ENCODE results near the gene BAZ2B. TPM values are rescaled to one million over a fixed set of nuclear protein-coding genes. Genes with fewer than 3 reads are reported as not detected.
"Not testable (repeated sequence)": the region's sequence is repeated elsewhere in the genome, so short reads cannot be mapped to it uniquely, and the experiment has no call there.

Gene BAZ2B
- total RNA-seq, 2 donors from 2014 or later, result 13.7 to 14.1 TPM

- no peak for DNase-seq (ENCODE audit: low spot score)
- Mint-ChIP-seq H3K27me3 (no peaks in the 10 kb centered on the region), H3K4me3 (no peak overlapping the region)
Observed at GRCh38 chr2:159637240-159637639, 20.9 kb upstream of the BAZ2B start.

GRCh38 chr2:159635006-159635789, 18.9 kb upstream of the BAZ2B start:
- Mint-ChIP-seq H3K36me3 (peaks cover 18% of the 10 kb centered on the region), H3K4me3 (no peak overlapping the region), H3K9me3 (no peaks in the 10 kb centered on the region), H3K27ac (no peak overlapping the region), H3K4me1 (ENCODE audit: low read depth in 2 of 2) (no peaks in the 10 kb centered on the region), H3K27me3 (no peaks in the 10 kb centered on the region)
- DNase-seq (ENCODE audit: low spot score) (no peak), ATAC-seq (no peak)

More at GRCh38 chr2:159637240-159637639, 20.9 kb upstream of the BAZ2B start:
- H3K4me1 Mint-ChIP-seq (ENCODE audit: low read depth in 2 of 2), result no peaks in the 10 kb centered on the region
- peaks cover 18% of the 10 kb centered on the region for H3K36me3 Mint-ChIP-seq
- no peak for ATAC-seq
- no peaks in the 10 kb centered on the region for H3K9me3 Mint-ChIP-seq
- H3K27ac Mint-ChIP-seq, result no peak overlapping the region

- Mint-ChIP-seq H3K27me3 (no peaks in the 10 kb centered on the region), H3K36me3 (peaks cover under 1% of the 10 kb centered on the region), H3K4me3 (no peak overlapping the region), H3K27ac (no peak overlapping the region), H3K4me1 (ENCODE audit: low read depth in 2 of 2) (no peaks in the 10 kb centered on the region), H3K9me3 (no peaks in the 10 kb centered on the region)
- DNase-seq (ENCODE audit: low spot score), result no peak
- no peak for ATAC-seq
Observed at GRCh38 chr2:159633219-159633618, 16.9 kb upstream of the BAZ2B start.

GRCh38 chr2:159625628-159626027, 9.3 kb upstream of the BAZ2B start:
- not testable (repeated sequence) for H3K9me3 Mint-ChIP-seq; H3K4me3 Mint-ChIP-seq; H3K4me1 Mint-ChIP-seq (ENCODE audit: low read depth in 2 of 2); ATAC-seq; H3K36me3 Mint-ChIP-seq; DNase-seq (ENCODE audit: low spot score); H3K27me3 Mint-ChIP-seq; H3K27ac Mint-ChIP-seq

- no peaks in the 10 kb centered on the region for H3K27me3 Mint-ChIP-seq
- DNase-seq (ENCODE audit: low spot score) (no peak), ATAC-seq (no peak)
- no peak overlapping the region for H3K4me3 Mint-ChIP-seq
- H3K9me3 Mint-ChIP-seq, result no peaks in the 10 kb centered on the region
- H3K27ac Mint-ChIP-seq, result no peak overlapping the region
- H3K36me3 Mint-ChIP-seq, result peaks cover 4% of the 10 kb centered on the region
- no peaks in the 10 kb centered on the region for H3K4me1 Mint-ChIP-seq (ENCODE audit: low read depth in 2 of 2)
Observed at GRCh38 chr2:159623436-159623835, 7.1 kb upstream of the BAZ2B start.

GRCh38 chr2:159622966-159623365, 6.6 kb upstream of the BAZ2B start:
- H3K4me3 Mint-ChIP-seq, result no peak overlapping the region
- ATAC-seq (no peak), DNase-seq (ENCODE audit: low spot score) (no peak)
- peaks cover 4% of the 10 kb centered on the region for H3K36me3 Mint-ChIP-seq
- H3K27me3 Mint-ChIP-seq, result no peaks in the 10 kb centered on the region
- no peak overlapping the region for H3K27ac Mint-ChIP-seq
- H3K9me3 Mint-ChIP-seq, result no peaks in the 10 kb centered on the region
- no peaks in the 10 kb centered on the region for H3K4me1 Mint-ChIP-seq (ENCODE audit: low read depth in 2 of 2)

- ATAC-seq (no peak), DNase-seq (ENCODE audit: low spot score) (no peak)
- Mint-ChIP-seq H3K36me3 (no peaks in the 10 kb centered on the region), H3K27ac (no peak overlapping the region), H3K27me3 (peaks cover 0 to 6% of the 10 kb centered on the region in 2 donors), H3K4me3 (no peak overlapping the region), H3K4me1 (ENCODE audit: low read depth in 2 of 2) (peaks cover 4 to 7% of the 10 kb centered on the region in 2 donors), H3K9me3 (no peaks in the 10 kb centered on the region)
Observed at GRCh38 chr2:159620796-159621195, 4.4 kb upstream of the BAZ2B start.

- no peak overlapping the region for H3K27ac Mint-ChIP-seq
- DNase-seq (ENCODE audit: low spot score), result no peak
- H3K4me3 Mint-ChIP-seq, result no peak overlapping the region
- peaks cover 10 to 14% of the 10 kb centered on the region in 2 donors for H3K4me1 Mint-ChIP-seq (ENCODE audit: low read depth in 2 of 2)
- H3K36me3 Mint-ChIP-seq, result no peaks in the 10 kb centered on the region
- ATAC-seq, result no peak
- H3K9me3 Mint-ChIP-seq, result no peaks in the 10 kb centered on the region
- peaks cover 9 to 10% of the 10 kb centered on the region in 2 donors for H3K27me3 Mint-ChIP-seq
Observed at GRCh38 chr2:159617646-159618045, 1.3 kb upstream of the BAZ2B start.

- Mint-ChIP-seq H3K36me3 (no peaks in the 10 kb centered on the region), H3K9me3 (no peaks in the 10 kb centered on the region), H3K4me1 (ENCODE audit: low read depth in 2 of 2) (peaks cover 10 to 14% of the 10 kb centered on the region in 2 donors), H3K27ac (no peak overlapping the region), H3K4me3 (peak overlapping the region; percentile 95), H3K27me3 (peaks cover 9 to 13% of the 10 kb centered on the region in 2 donors)
- DNase-seq (ENCODE audit: low spot score) (no peak), ATAC-seq (no peak)
Observed at GRCh38 chr2:159617100-159617499, 752 bp upstream of the BAZ2B start.

- DNase-seq (ENCODE audit: low spot score), result peak; percentile 70
- Mint-ChIP-seq H3K36me3 (no peaks in the 10 kb centered on the region), H3K27ac (peak overlapping the region; percentile 74 to 84), H3K9me3 (no peaks in the 10 kb centered on the region), H3K27me3 (peaks cover 9 to 13% of the 10 kb centered on the region in 2 donors), H3K4me3 (peak overlapping the region; percentile 95), H3K4me1 (ENCODE audit: low read depth in 2 of 2) (peaks cover 10 to 14% of the 10 kb centered on the region in 2 donors)
- peak; percentile 86 to 88 for ATAC-seq
Observed at GRCh38 chr2:159615367-159616285, 722 bp downstream of the BAZ2B start.

- DNase-seq (ENCODE audit: low spot score), result no peak
- Mint-ChIP-seq H3K27me3 (peaks cover 9 to 13% of the 10 kb centered on the region in 2 donors), H3K36me3 (no peaks in the 10 kb centered on the region), H3K27ac (peak overlapping the region; percentile 74 to 84), H3K4me1 (ENCODE audit: low read depth in 2 of 2) (peaks cover 10 to 14% of the 10 kb centered on the region in 2 donors), H3K9me3 (no peaks in the 10 kb centered on the region), H3K4me3 (peak overlapping the region; percentile 95)
- no peak for ATAC-seq
Observed at GRCh38 chr2:159614534-159615366, 1.6 kb downstream of the BAZ2B start.

GRCh38 chr2:159613651-159614285, 2.6 kb downstream of the BAZ2B start:
- Mint-ChIP-seq H3K36me3 (no peaks in the 10 kb centered on the region), H3K4me3 (no peak overlapping the region), H3K4me1 (ENCODE audit: low read depth in 2 of 2) (peaks cover 10 to 14% of the 10 kb centered on the region in 2 donors), H3K27ac (no peak overlapping the region), H3K27me3 (peaks cover 9 to 13% of the 10 kb centered on the region in 2 donors), H3K9me3 (no peaks in the 10 kb centered on the region)
- no peak for ATAC-seq
- DNase-seq (ENCODE audit: low spot score), result no peak

GRCh38 chr2:159613091-159613490, 3.3 kb downstream of the BAZ2B start:
- H3K4me3 Mint-ChIP-seq, result no peak overlapping the region
- no peaks in the 10 kb centered on the region for H3K9me3 Mint-ChIP-seq
- no peaks in the 10 kb centered on the region for H3K36me3 Mint-ChIP-seq
- no peak for DNase-seq (ENCODE audit: low spot score)
- ATAC-seq, result no peak
- H3K4me1 Mint-ChIP-seq (ENCODE audit: low read depth in 2 of 2), result peaks cover 10 to 14% of the 10 kb centered on the region in 2 donors
- H3K27ac Mint-ChIP-seq, result no peak overlapping the region
- peaks cover 9 to 13% of the 10 kb centered on the region in 2 donors for H3K27me3 Mint-ChIP-seq
